Neural cell (in vitro differentiated cells): ENCODE measurements around the gene LRRC4B.

Experiments
- CTCF ChIP-seq: fragments of 450-650 bp; IDR thresholded peaks from 2 replicates; pipeline ENCODE4 v1.5.1; 2014; ENCODE audit warnings: antibody characterized with exemption, mild to moderate bottlenecking, moderate library complexity; ENCODE audit not compliant: poor library complexity, severe bottlenecking
- RAD21 ChIP-seq: fragments of 450-650 bp; conservative IDR thresholded peaks from 2 replicates; pipeline ENCODE4 v1.6.1; 2014; ENCODE audit warnings: antibody characterized with exemption, mild to moderate bottlenecking, moderate library complexity
- SMC3 ChIP-seq: fragments of 450-650 bp; conservative IDR thresholded peaks from 2 replicates; pipeline ENCODE4 v1.6.1; 2014; ENCODE audit warnings: antibody characterized with exemption, mild to moderate bottlenecking, moderate library complexity; ENCODE audit not compliant: poor library complexity

GRCh38 chr19:50542943-50543342, 25.3 kb downstream of the LRRC4B start:
- TF ChIP-seq RAD21, result no peak
- TF ChIP-seq SMC3, result no peak
- TF ChIP-seq CTCF, result no peak
